Measurements from ENCODE around the gene RHOG.
"Not testable (repeated sequence)": the region's sequence is repeated elsewhere in the genome, so short reads cannot be mapped to it uniquely, and the experiment has no call there.

RHOG gene

GRCh38 chr11:3834349-3834663, 6.5 kb downstream of the RHOG start:
- no peak for DNase-seq (ENCODE audit: low spot score)

GRCh38 chr11:3833449-3833848, 7.3 kb downstream of the RHOG start:
- DNase-seq (ENCODE audit: low spot score): no peak

GRCh38 chr11:3832816-3833215, 7.9 kb downstream of the RHOG start:
- DNase-seq (ENCODE audit: low spot score): no peak

- no peak for DNase-seq (ENCODE audit: low spot score)
Measured at GRCh38 chr11:3831378-3832239, 9.2 kb downstream of the RHOG start.

- no peak for DNase-seq (ENCODE audit: low spot score)
Measured at GRCh38 chr11:3830730-3831129, 10.0 kb downstream of the RHOG start.

GRCh38 chr11:3830088-3830487, 10.7 kb downstream of the RHOG start:
- DNase-seq (ENCODE audit: low spot score): no peak

- no peak for DNase-seq (ENCODE audit: low spot score)
Measured at GRCh38 chr11:3827434-3828186, 13.1 kb downstream of the RHOG start.

GRCh38 chr11:3826721-3827120, 14.0 kb downstream of the RHOG start:
- DNase-seq (ENCODE audit: low spot score): no peak

GRCh38 chr11:3825473-3826154, 15.1 kb downstream of the RHOG start:
- no peak for DNase-seq (ENCODE audit: low spot score)

- peak; percentile 43 for DNase-seq (ENCODE audit: low spot score)
Measured at GRCh38 chr11:3824714-3825472, 15.9 kb downstream of the RHOG start.

GRCh38 chr11:3823762-3824506, 16.8 kb downstream of the RHOG start:
- DNase-seq (ENCODE audit: low spot score): no peak

- peak; percentile 79 for DNase-seq (ENCODE audit: low spot score)
Measured at GRCh38 chr11:3823303-3823702, 17.5 kb downstream of the RHOG start.

- no peak for DNase-seq (ENCODE audit: low spot score)
Measured at GRCh38 chr11:3822312-3822711, 18.4 kb downstream of the RHOG start.

- DNase-seq (ENCODE audit: low spot score): no peak
Measured at GRCh38 chr11:3820971-3821370, 19.8 kb downstream of the RHOG start.

GRCh38 chr11:3817181-3817800, 23.5 kb downstream of the RHOG start:
- DNase-seq (ENCODE audit: low spot score): no peak

GRCh38 chr11:3816673-3817072, 24.1 kb downstream of the RHOG start:
- DNase-seq (ENCODE audit: low spot score): no peak

GRCh38 chr11:3815845-3816244, 24.9 kb downstream of the RHOG start:
- no peak for DNase-seq (ENCODE audit: low spot score)

- not testable (repeated sequence) for DNase-seq (ENCODE audit: low spot score)
Measured at GRCh38 chr11:3814832-3815231, 25.9 kb downstream of the RHOG start.

GRCh38 chr11:3810951-3811350, 29.8 kb downstream of the RHOG start:
- no peak for DNase-seq (ENCODE audit: low spot score)

GRCh38 chr11:3810446-3810845, 30.3 kb downstream of the RHOG start:
- DNase-seq (ENCODE audit: low spot score): no peak

GRCh38 chr11:3809624-3809928, 31.2 kb downstream of the RHOG start:
- no peak for DNase-seq (ENCODE audit: low spot score)

Data from hepatic stellate cell (primary cell).